Measurements from ENCODE around the gene CDCA8.
"Not testable (repeated sequence)": the region's sequence is repeated elsewhere in the genome, so short reads cannot be mapped to it uniquely, and the experiment has no call there.

The CDCA8 gene

GRCh38 chr1:37676281-37677142, 15.8 kb upstream of the CDCA8 start:
- DNase-seq = peak; percentile 36 to 51

GRCh38 chr1:37677143-37677439, 15.2 kb upstream of the CDCA8 start:
- no peak for DNase-seq

GRCh38 chr1:37677808-37678207, 14.5 kb upstream of the CDCA8 start:
- DNase-seq = no peak

GRCh38 chr1:37680933-37681332, 11.4 kb upstream of the CDCA8 start:
- DNase-seq = no peak

- peak; percentile 74 to 80 for DNase-seq
These were observed 9.9 kb upstream of the CDCA8 start for GRCh38 chr1:37682334-37682987.

- not testable (repeated sequence) for DNase-seq
These were observed 8.1 kb upstream of the CDCA8 start for GRCh38 chr1:37684182-37684581.

GRCh38 chr1:37685722-37686121, 6.6 kb upstream of the CDCA8 start:
- no peak for DNase-seq

GRCh38 chr1:37687764-37688163, 4.6 kb upstream of the CDCA8 start:
- not testable (repeated sequence) for DNase-seq

GRCh38 chr1:37688926-37689325, 3.4 kb upstream of the CDCA8 start:
- DNase-seq = no peak

GRCh38 chr1:37691497-37692077, 729 bp upstream of the CDCA8 start:
- peak in 1 of 2 experiments; percentile 18 for DNase-seq

- DNase-seq = no peak
These were observed 489 bp downstream of the CDCA8 start for GRCh38 chr1:37692834-37693175.

GRCh38 chr1:37697090-37697489, 4.8 kb downstream of the CDCA8 start:
- no peak for DNase-seq

GRCh38 chr1:37697737-37698136, 5.4 kb downstream of the CDCA8 start:
- DNase-seq = no peak

- no peak for DNase-seq
These were observed 6.8 kb downstream of the CDCA8 start for GRCh38 chr1:37699147-37699546.

- no peak for DNase-seq
These were observed 8.7 kb downstream of the CDCA8 start for GRCh38 chr1:37701051-37701450.

- DNase-seq = no peak
These were observed 10.7 kb downstream of the CDCA8 start for GRCh38 chr1:37703061-37703460.

- DNase-seq = no peak
These were observed 12.7 kb downstream of the CDCA8 start for GRCh38 chr1:37704966-37705365.

GRCh38 chr1:37705399-37705798, 13.1 kb downstream of the CDCA8 start:
- DNase-seq = no peak

GRCh38 chr1:37708471-37708870, 16.2 kb downstream of the CDCA8 start:
- no peak for DNase-seq

GRCh38 chr1:37714226-37714625, 21.9 kb downstream of the CDCA8 start:
- DNase-seq = no peak

GRCh38 chr1:37714689-37715088, 22.4 kb downstream of the CDCA8 start:
- DNase-seq = no peak

GRCh38 chr1:37716321-37716720, 24.0 kb downstream of the CDCA8 start:
- no peak for DNase-seq

GRCh38 chr1:37717631-37718030, 25.3 kb downstream of the CDCA8 start:
- DNase-seq = no peak

GRCh38 chr1:37718181-37718900, 26.0 kb downstream of the CDCA8 start:
- DNase-seq = no peak
